HCT116 (cell line): ENCODE measurements around the gene CASP10. TPM values are rescaled to one million over a fixed set of nuclear protein-coding genes. Genes with fewer than 3 reads are reported as not detected.

Experiments
- ATAC-seq: fragments of 200-7000 bp; cut with Tn5 transposase; 2 replicates; pipeline ENCODE4 v1.9.1; 2020; ENCODE audit warnings: mild to moderate bottlenecking, moderate library complexity
- BruUV-seq: library from RNA; stranded (reverse); fragments of 400-500 nt; replicated peaks from 2 replicates; lab custom pipeline; 2021; lab: Mats Ljungman, UMichigan
- CTCF ChIA-PET: fragments of 300-600 bp; sonication (Branson Sonifier 250); formaldehyde crosslinking; loops from one replicate; lab custom pipeline; 2021; ENCODE audit warnings: antibody characterized with exemption; lab: Charles Lee
- POLR2A ChIA-PET: fragments of 300-600, 350-600 bp; sonication (Branson Sonifier 250); formaldehyde crosslinking; loops from one replicate; lab custom pipeline; 2021; ENCODE audit warnings: antibody characterized with exemption; lab: Charles Lee
- RAD21 ChIA-PET, 2 experiments: fragments of 300-600 bp; sonication (Branson Sonifier 250); formaldehyde crosslinking; loops; one replicate each; lab custom pipeline; 2023; ENCODE audit warnings: low total read pairs in 2 of 2; ENCODE audit not compliant: uncharacterized antibody in 2 of 2, unreplicated experiment in 2 of 2, low non-redundant PET in 1 of 2; lab: Charles Lee
- DNase-seq: peaks from one replicate; pipeline ENCODE4 v3.0.0-alpha.2; 2010; ENCODE audit warnings: low read depth, low spot score
- H2AFZ ChIP-seq: fragments of 200-600 bp; shearing (Covaris generic), sonication (generic); 2 replicates; pipeline ENCODE4 v1.6.1; 2017; ENCODE audit warnings: low read depth, mixed run types, mixed read lengths, antibody characterized with exemption, low read length; ENCODE audit not compliant: poor library complexity, severe bottlenecking
- H3K27ac ChIP-seq: 2 replicates; pipeline ENCODE4 v1.5.1; 2012; ENCODE audit warnings: low read depth, low read length
- H3K27me3 ChIP-seq: fragments of 200-600 bp; sonication (generic); 2 replicates; pipeline ENCODE4 v1.6.1; 2016; ENCODE audit warnings: mixed run types, low read length, mixed read lengths; ENCODE audit not compliant: insufficient read depth
- H3K36me3 ChIP-seq, 2 experiments: fragments of 200-500 bp in 1 of 2; fragments of 200-600 bp in 1 of 2; sonication (Bioruptor generic) in 1 of 2; sonication (generic) in 1 of 2; 2 replicates each; pipeline versions ENCODE4 v1.5.1 to v1.6.1; 2014 to 2016; ENCODE audit warnings: low read length in 2 of 2, inconsistent platforms in 1 of 2, mixed read lengths in 1 of 2, mixed run types in 1 of 2; ENCODE audit not compliant: insufficient read depth in 2 of 2, control insufficient read depth in 1 of 2
- H3K4me1 ChIP-seq, 2 experiments: fragments of 200-600 bp in 1 of 2; sonication (generic) in 1 of 2; 2 replicates each; pipeline versions ENCODE4 v1.5.1 to v1.6.1; 2012 to 2017; ENCODE audit warnings: low read length in 2 of 2, inconsistent platforms in 1 of 2, mild to moderate bottlenecking in 1 of 2, mixed read lengths in 1 of 2, mixed run types in 1 of 2, moderate library complexity in 1 of 2; ENCODE audit not compliant: insufficient read depth in 2 of 2, control insufficient read depth in 1 of 2
- H3K4me2 ChIP-seq: fragments of 200-600 bp; sonication (generic); 2 replicates; pipeline ENCODE4 v1.6.1; 2017; ENCODE audit warnings: mixed run types, low read length, mixed read lengths
- H3K4me3 ChIP-seq, 2 experiments: fragments of 200-600 bp in 1 of 2; sonication (generic) in 1 of 2; replicated peaks in 1 of 2; 2 replicates each; pipeline ENCODE4 v1.5.1; 2011 to 2016; ENCODE audit warnings: low read length in 2 of 2, control low read depth in 1 of 2, low read depth in 1 of 2, mild to moderate bottlenecking in 1 of 2, mixed read lengths in 1 of 2, mixed run types in 1 of 2
- H3K79me2 ChIP-seq: fragments of 200-600 bp; sonication (generic); 2 replicates; pipeline ENCODE4 v1.6.1; 2017; ENCODE audit warnings: mild to moderate bottlenecking, mixed run types, low read length, moderate library complexity, mixed read lengths; ENCODE audit not compliant: insufficient read depth
- H3K9ac ChIP-seq: fragments of 200-600 bp; sonication (generic); 2 replicates; pipeline ENCODE4 v1.6.1; 2016; ENCODE audit warnings: low read length, mixed read lengths
- H3K9me2 ChIP-seq: fragments of 200-600 bp; sonication (generic), shearing (Covaris generic); 2 replicates; pipeline ENCODE4 v1.6.1; 2017; ENCODE audit warnings: mixed run types, mild to moderate bottlenecking, moderate library complexity; ENCODE audit not compliant: insufficient read depth
- H3K9me3 ChIP-seq, 2 experiments: fragments of 200-500 bp in 1 of 2; fragments of 200-600 bp in 1 of 2; sonication (Bioruptor generic) in 1 of 2; sonication (generic) in 1 of 2; 2 replicates each; pipeline ENCODE4 v1.6.1; 2014 to 2017; ENCODE audit warnings: low read length in 2 of 2, mixed read lengths in 2 of 2, inconsistent platforms in 1 of 2, low read depth in 1 of 2, mild to moderate bottlenecking in 1 of 2, mixed run types in 1 of 2, moderate library complexity in 1 of 2; ENCODE audit not compliant: control insufficient read depth in 1 of 2, insufficient read depth in 1 of 2
- H4K20me1 ChIP-seq: fragments of 200-600 bp; sonication (generic), shearing (Covaris generic); 2 replicates; pipeline ENCODE4 v1.6.1; 2017; ENCODE audit warnings: mixed run types, mild to moderate bottlenecking, moderate library complexity; ENCODE audit not compliant: insufficient read depth
- ATF3 ChIP-seq: IDR thresholded peaks from 2 replicates; pipeline ENCODE4 v1.6.1; 2012
- EZH2 ChIP-seq: fragments of 200-600 bp; sonication (generic); IDR thresholded peaks from 2 replicates; pipeline ENCODE4 v1.6.1; 2017; ENCODE audit warnings: antibody characterized with exemption, mixed run types
- FOSL1 ChIP-seq: IDR thresholded peaks from 2 replicates; pipeline ENCODE4 v1.6.1; 2012; ENCODE audit warnings: low read depth
- RAD21 ChIP-seq: IDR thresholded peaks from 2 replicates; pipeline ENCODE4 v1.6.1; 2012; ENCODE audit warnings: low read depth, mild to moderate bottlenecking
- REST ChIP-seq: IDR thresholded peaks from 2 replicates; pipeline ENCODE4 v1.6.1; 2012; ENCODE audit warnings: low read depth
- ZNF274 ChIP-seq: fragments of 200-500 bp; sonication (Bioruptor generic); IDR thresholded peaks from 2 replicates; pipeline ENCODE4 v1.6.1; 2014; ENCODE audit warnings: mild to moderate bottlenecking, low read depth, low read length, inconsistent platforms
- intact Hi-C: fragments of 100-400 bp; cut with micrococcal nuclease; formaldehyde crosslinking; loops from 2 replicates; pipeline ENCODE4 v1.10.0; 2022
- total RNA-seq: library from RNA; stranded (reverse); gene quantifications from one replicate; pipeline ENCODE4 v1.2.1, GENCODE V29; 2021; ENCODE audit not compliant: unreplicated experiment

Gene CASP10
- total RNA-seq, 1 experiment from 2014 or later, result 2.6 TPM

GRCh38 chr2:201176081-201176481 lies 6.9 kb upstream of the CASP10 start:
- ChIA-PET CTCF (interaction anchor here (0.8 kb wide), 1 partner anchor 275 kb away, joined by 3 read pairs; no protein-coding TSS in a partner anchor), POLR2A (interaction anchor here (0.6 kb wide), 1 partner anchor 59 kb away, joined by 5 read pairs; no protein-coding TSS in a partner anchor), RAD21 (no interaction called here)
- H3K4me1 ChIP-seq, result peaks cover 0 to 3% of the 10 kb centered on the region in 2 experiments; a peak in 1 of 4 replicates
- no peak for TF ChIP-seq FOSL1
- no peak for TF ChIP-seq EZH2
- no peak for TF ChIP-seq REST
- no peak for TF ChIP-seq ATF3
- TF ChIP-seq ZNF274, result no peak
- TF ChIP-seq RAD21, result no peak
- H3K9me3 ChIP-seq, result no peaks in the 10 kb centered on the region
- DNase-seq, result no peak
- ATAC-seq, result no peak
- intact Hi-C loops, result loop anchor here (2.0 kb wide), 1 partner anchor 463 kb away; no protein-coding TSS in a partner anchor
- H2AFZ ChIP-seq, result no peak overlapping the region
- no peaks in the 10 kb centered on the region for H3K36me3 ChIP-seq
- no peak overlapping the region for H3K4me2 ChIP-seq
- H3K9ac ChIP-seq, result no peak overlapping the region
- no peaks in the 10 kb centered on the region for H3K9me2 ChIP-seq
- H3K27ac ChIP-seq, result no peak overlapping the region
- no peaks in the 10 kb centered on the region for H3K79me2 ChIP-seq
- H4K20me1 ChIP-seq, result no peaks in the 10 kb centered on the region
- BruUV-seq, result no TSS peak
- no peaks in the 10 kb centered on the region for H3K27me3 ChIP-seq
- no peak overlapping the region for H3K4me3 ChIP-seq
